Stimulated activated CD8-positive, alpha-beta memory T cell treated with anti-CD3 and anti-CD28 coated beads, Interleukin-4, amount 100 ng/mL, for 48 hours (primary cell): Measurements from ENCODE around the gene RTTN.

Experiments used
- DNase-seq: peaks from one replicate; pipeline ENCODE4 v3.0.0-alpha.2; 2020

The RTTN gene

DNA sequence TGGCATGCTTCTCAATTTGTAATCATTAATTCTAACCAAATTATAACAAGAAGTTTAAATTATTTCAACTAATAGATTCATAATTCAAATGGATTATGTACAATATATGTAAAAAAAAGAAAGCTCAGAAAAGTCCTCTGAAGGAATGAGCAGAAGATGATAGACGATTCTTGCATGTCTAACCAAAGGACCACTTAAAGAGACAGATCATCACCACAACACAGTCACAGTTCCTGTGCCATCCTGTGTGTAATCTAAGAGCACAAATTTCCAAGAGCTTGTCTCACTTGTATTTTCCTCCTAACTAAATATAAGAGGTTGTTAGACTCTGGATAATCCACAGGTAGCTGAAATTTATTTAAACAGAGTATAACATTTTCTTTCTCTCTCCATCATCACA is 135.5 kb downstream of the RTTN start:
- no peak for DNase-seq

DNA sequence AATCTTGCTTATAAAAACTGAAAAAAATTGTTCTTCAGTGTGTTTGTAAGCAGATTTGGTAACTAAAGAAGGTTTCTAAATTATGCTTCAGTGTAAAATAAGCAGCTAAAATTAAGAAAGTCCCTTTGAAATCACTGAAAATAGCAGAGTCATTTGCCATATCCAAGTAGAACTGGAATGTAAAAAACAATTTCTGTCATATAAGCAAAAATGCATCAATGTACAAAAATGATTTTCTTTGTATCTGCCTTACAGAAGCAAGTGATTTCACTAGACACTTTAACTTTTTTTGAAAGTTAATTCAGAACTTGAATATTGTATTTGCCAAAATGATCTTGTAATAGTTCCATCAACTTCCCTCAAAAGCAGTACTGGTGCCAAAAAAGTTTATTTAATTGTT is 136.1 kb downstream of the RTTN start:
- DNase-seq: no peak

DNA sequence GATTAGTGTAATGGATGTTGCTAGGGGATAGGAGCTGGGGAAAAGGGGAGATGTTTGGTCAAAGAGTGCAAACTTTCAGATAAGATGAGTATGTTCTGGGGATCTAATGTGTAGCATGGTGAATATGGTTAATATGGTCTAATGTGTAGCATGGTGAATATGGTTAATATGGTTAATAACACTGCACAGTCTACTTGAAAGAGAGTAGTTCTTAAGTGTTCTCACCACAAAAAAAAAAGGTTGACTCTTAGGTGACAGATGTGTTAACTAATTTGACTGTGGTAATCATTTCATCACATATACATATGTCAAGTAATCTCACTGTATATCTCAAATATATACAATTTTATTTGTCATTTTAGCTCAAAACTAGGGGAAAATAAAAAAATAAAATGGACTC is 136.5 kb downstream of the RTTN start:
- no peak for DNase-seq

DNA sequence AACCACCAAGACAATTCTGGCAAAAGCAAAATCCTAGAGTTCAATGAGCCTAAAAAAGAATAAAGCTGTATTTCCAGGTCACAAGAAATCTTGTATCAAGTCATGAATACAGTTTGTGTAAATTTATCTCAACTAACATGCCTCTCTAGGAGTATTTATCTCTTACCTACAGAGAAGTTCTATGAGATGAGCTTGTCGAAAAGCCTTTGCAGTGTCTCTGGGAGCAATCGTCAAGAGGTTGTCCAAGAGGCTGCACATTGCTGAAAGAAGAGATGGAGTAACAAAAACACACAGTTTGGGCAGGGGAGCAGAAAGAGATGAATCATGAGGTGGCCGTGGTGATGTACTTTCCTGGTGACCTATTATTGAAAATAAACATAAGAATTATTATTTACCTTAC is 145.8 kb downstream of the RTTN start:
- no peak for DNase-seq

DNA sequence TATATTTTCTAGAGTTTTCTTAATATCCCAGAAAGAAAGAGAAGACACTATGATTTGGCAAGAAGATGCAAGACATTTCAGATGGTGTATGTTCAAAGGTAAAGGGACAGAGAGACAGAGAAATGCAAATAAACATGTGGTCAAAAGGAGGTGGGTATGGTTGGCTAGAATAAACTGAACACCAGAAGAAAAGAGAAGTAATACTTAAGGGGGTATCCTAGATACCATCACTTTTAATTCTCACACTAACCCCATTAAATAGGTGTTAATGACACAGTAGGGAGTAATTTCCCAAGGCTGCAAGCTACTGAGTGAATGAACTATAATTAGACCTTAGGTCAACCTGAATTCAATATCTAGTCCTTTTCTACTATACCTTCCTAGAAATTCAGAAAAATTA is 146.6 kb downstream of the RTTN start:
- DNase-seq: no peak

DNA sequence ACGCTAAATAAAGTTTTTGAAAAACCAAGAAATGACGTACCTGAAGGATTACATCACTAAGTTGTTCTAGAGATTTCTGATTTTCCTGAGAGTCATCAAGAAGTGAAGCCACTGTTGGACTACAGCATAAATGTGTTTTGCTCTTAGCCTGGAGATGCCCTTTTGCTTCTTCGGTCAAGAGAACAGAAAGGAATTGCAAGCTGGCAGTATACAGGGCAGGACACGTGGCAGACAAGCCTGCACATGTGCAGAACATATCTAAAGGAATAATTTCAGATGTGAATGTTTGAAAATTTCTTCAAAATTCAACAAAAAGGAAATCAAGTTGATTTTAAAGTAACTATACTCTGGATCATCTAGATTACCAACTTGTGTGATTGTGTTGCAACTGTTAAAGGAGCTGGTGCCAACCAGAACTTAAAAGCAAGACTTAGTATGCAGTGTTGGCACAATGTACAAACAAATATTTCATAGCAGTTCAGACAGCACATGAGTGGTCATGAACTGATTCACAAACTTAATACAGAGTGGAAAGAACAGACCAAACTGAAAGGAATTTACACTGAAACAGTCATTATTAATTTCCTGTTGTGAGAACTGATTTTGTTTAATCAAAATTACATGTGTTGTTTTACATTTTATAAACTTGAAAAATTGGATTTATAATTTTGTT is 157.4 kb downstream of the RTTN start:
- no peak for DNase-seq

DNA sequence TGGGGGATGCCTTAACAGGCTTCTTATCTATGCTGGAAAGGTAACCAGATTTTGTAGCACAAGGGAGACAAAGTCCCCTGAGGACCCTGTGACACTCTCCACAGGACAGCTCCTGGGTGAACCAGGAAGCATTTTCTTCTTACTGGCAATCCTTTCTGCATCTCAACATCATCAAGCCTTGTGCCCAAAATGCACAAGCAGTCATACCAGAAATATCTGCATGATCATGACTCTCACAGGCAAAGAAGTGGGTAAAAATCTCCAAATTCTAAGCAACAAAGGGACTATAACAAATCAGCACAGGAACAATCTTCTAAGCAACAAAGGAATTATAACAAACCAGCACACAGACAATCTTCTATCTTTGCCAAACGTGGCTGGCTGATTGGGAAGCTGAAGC is 158.7 kb downstream of the RTTN start:
- no peak for DNase-seq

DNA sequence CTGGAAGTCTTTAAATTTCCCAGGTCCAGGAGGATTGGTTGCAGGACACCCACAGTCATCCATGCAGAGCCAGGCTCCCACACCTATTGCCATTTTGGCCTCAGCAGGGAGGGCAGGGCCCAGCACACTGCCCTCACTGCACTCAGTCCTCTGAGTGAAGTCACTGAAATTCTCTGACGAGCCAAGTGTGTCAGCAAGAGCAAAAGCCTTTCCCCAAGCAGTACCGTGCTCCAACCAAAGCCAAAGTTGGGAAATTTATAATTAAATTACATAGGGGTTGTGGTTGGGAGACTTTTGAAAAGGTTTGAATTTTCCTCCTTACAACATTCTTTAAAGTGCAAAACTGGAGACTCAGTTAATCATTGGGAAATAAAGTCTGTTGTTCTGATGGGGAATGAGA is 159.3 kb downstream of the RTTN start:
- no peak for DNase-seq

DNA sequence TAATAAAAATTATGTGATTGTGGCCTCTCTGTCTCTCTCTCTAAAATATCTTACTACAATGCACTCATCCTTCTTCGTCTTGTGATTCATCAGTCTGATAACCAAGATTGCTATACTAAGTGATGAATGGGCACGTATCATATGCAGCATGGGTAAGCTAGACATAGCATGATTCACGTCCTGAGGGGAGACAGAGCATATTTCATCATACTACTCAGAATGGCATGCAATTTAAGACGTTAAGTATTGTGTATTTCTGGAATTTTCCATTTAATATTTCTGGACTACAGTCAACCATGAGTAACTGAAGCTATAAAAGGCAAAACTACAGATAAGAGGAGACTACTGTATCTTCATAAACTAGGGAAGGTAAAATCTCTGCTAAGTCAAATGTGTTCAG is 160.9 kb downstream of the RTTN start:
- no peak for DNase-seq

DNA sequence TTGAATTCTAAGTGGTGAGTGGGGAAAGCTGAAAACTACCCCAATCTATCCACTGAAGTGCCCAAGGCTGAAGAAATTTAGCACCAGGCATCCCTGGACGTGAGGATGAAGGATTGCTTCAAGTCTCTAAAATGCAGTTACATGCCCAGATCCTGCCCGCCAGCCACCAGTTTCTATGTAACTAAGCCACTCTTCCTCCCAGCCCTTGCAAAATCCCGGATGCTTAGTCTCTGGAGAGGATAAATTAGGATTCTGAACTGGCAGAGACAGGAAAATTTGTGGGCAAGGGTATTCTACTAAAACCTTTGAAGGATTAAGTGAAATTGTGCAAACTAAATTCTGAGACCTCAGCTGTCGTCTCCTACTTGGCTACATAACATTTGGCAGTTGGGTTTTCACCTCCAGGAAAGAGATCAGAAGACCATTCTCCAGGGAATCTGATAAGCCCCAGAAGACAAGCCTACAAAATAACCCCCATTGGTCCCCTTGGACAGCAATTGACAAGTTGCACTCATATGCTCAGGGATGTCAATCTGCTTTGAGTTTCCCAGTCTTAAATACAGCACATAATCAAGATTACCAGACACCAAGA is 163.9 kb downstream of the RTTN start:
- DNase-seq: no peak

DNA sequence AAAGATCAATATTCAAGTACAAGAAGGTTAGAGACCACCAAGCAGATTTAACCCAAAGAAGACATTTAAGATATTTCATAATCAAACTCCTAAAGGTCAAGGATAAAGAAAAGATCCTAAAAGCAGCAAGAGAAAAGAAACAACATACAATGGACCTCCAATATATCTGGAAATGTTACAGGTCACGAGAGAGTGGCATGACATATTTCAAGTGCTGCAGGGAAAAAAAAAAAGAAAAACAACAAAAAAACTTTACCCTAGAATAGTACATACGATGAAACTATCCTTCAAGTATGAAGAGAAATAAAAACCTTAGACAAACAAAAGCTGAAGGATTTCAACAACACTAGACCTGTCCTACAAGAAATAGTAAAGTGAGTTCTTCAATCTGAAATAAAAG is 166.3 kb downstream of the RTTN start:
- no peak for DNase-seq

DNA sequence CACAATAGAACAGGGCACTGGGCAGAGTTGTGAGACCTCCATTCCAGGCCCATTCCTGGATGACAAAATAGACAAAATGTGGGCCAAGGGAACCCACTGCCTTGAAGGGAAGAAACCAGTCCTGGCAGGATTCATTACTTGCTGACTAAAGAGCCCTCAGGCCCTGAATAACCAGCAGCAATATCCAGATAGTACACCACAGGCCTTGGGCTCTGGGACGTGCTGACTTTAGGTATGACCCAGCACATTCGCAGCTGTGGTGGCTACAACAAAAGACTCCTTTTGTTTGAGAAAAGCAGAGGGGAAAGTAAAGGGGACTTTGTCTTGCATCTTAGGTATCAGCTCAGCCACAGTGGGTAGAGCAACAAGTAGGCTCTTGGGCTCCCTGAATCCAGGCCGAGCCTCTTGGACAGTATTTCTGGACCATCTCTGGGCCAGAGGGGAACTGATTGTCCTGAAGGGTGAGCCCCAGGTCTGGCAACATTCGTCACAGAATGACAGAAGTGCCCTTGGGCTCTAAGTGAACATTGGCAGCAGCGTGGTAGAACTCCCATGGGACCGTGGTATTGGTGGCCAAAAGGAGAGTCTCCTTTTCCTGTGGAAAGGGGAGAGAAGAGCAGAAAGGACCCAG is 167.9 kb downstream of the RTTN start:
- DNase-seq: no peak

DNA sequence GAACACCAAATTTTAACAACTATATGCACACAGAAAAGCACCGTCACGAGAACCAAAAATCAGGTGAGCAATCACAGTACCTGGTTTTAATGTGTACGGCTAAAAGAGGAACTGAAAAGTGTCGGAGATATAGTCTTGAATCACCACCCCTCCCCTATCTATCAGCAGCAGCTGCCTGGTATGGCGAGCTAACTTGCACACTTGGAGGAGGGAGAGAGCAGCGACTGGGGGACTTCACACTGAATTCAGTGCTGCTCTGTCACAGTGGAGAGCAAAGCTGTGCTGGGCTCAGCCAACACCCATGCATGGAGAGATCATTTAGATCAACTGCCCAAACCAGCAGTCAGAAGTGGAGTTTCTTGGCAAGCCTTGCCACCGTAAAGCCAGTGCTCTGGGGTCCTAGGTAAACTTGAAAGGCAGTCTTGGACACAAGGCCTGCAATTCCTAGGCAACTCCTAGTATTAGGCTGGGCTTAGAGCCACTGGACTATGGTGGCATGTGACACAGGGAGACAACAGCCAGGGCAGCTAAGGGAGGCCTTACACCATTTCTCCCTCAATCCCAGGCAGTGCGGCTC is 168.6 kb downstream of the RTTN start:
- DNase-seq: no peak

DNA sequence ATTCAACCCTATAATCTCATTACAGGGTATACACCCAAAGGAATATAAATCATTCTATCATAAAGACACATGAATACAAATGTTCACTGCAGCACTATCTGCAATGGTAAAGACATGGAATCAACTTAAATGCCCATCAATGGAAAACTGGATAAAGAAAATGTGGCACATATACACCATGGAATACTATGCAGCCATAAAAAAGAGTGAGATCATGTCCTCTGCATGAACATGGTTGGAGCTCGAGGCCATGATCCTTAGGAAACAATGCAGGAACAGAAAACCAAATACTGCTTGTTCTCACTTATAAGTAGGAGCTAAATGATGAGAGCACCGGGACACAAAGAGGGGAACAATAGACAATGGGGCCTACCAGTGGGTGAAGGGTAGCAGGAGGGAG is 169.3 kb downstream of the RTTN start:
- no peak for DNase-seq

DNA sequence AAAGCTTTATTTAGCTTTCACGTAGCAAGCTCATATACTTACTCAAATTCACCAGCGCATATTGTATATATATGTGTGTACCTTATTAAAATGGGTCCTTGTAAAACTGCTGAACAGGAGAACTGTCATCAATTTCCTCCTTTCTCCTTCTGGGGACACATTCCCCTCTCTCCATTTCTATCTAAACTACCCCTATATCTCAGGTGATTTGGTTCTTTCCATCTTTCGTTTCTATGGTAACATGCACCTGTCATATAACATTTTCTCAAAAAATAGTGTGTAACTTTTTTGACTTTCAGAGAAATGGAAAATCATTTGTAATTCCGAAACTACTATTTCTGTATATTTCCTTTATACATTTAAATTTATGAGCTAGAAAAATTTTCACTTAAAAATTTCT is 174.3 kb downstream of the RTTN start:
- no peak for DNase-seq

DNA sequence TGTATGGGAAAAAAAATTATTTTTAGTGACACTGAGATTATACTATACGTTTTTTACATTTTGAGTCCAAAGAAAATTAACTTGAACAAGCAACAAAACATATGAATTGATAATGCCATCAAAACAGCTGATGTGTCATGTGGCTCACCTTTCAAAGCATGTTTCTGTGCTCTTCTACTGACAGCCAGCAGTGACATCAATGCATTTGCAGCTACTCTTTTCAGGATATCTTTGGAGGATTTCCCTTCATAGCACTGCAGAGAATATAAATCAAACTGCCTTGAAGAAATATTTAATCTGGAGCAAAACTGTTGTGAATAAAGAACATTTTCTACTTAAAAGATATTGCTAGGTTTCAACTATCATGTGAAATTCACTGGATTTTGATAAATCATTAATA is 174.8 kb downstream of the RTTN start:
- no peak for DNase-seq

DNA sequence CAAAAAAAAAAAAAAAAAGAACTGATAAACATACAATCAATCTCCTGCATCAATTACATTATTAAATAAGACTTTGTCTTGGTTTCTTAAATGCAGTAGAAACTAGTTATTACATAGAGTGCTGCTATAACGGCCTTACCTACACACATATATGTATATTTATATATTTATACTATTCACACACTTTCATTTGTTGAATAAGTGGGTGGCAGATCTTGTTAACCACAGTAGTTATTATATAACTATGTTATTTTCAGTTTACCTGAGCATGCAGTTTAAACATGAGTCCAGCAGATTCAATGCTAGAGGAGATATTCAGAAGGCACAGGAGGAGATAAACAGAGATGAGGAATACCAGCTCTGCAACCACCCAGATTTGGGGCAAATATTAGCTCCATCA is 176.3 kb downstream of the RTTN start:
- DNase-seq: no peak

DNA sequence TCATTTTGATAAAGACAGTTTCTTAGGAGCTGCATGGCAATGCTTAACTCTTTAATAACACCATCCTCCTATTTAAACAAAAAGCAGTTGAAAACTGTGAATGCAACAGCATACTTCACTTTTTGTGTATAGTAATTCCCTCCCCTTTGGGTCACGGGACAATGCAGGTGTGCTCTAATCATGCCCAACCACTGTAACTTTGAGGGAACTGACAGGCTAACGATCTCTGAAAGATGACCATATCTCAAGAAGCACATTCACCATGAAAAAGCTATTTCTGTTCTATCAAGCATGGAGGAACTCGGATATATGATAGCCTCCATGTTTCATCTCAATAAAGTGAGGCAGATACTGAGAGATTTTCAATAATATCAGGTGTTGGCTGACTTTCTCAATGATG is 176.8 kb downstream of the RTTN start:
- no peak for DNase-seq

DNA sequence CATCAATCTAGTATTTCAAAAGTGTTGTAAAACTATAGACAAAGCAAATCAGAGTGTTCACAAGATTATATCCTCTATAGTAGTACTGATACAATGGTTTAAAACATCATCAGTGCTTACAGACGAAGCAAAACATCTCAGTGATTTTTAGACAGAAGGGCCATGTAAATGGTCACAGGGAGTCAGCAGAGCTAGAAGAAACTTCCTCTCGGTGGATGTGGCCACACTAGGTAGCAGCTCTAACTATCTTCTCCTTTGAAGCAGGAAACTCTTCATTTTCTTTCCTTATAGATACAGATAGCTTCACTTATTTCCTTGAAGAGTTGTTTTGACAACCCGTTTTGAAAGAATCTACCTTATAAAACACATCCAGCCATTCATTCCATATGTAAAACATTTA is 177.4 kb downstream of the RTTN start:
- DNase-seq: no peak

DNA sequence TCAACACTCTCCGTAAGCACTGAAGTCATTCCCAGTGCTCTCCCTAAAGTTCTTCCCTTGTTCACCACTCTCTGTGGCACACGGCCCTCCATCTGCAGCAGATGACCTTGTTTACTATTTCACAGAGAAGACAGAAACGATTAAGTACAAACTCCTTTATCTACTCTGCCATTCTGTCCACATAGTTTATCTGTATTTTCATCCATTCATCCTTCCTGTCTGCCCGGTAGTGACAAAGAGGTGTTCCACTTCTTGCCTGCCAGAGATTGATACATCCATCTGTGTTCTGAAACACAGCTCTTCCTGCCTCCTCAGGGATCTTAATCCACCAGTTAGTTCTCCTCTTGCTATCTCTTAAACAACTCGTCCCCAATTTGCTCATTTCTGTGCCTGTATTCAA is 179.9 kb downstream of the RTTN start:
- no peak for DNase-seq

DNA sequence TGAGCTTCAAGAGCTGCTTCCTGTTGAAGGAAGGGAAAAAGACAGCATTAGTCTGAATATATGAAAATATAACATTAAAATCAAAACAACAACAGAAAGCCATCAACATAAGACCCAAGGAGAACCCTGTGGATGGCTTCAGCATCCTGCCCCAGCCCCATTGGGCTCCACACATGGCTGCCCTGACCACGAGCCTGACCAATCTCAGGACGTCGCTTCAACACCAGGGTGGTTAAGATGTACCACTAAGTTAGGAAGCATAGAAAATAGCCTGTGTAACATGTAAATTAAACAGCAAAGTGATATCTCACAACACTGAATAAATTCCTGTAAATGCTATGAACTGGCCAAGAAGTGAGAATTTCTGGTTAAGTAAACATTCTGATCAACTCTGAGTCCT is 180.7 kb downstream of the RTTN start:
- DNase-seq: no peak

DNA sequence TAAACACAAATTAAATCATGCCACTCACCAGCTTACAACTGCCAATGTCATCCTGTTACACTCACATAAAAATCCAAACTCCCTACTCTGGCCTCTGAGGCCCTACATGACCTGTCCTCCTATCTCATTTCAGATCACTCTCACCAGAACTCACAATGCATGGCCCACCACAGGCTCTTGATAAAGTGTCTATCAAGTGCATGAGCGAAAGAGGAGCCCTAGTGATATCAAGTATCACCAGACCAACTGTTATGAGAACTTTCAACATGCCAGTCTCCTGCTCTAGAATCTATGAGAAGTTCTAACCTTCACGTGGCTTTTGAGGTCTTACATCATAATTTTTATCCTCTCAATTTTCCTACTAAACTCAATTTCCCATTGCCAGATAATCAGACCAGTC is 181.4 kb downstream of the RTTN start:
- DNase-seq: no peak

DNA sequence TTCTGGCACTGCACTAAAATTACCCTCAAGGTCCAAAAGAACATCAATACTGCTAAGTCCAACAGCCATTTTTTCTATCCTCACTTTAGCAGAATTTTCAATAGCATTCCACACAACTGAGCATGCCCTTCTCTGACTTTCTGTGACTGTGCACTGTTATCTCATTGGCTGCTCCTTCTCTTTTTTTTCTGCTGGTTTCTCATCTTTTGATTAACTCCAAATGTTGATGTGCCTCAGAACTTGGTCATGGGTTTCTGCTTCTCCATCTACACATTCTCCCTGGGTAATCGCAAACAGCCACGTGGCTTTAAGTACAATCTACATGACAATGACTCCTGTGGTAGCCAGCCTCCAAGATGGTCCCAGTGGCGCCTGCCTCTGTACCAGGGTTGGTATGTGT is 182.9 kb downstream of the RTTN start:
- DNase-seq: no peak

DNA sequence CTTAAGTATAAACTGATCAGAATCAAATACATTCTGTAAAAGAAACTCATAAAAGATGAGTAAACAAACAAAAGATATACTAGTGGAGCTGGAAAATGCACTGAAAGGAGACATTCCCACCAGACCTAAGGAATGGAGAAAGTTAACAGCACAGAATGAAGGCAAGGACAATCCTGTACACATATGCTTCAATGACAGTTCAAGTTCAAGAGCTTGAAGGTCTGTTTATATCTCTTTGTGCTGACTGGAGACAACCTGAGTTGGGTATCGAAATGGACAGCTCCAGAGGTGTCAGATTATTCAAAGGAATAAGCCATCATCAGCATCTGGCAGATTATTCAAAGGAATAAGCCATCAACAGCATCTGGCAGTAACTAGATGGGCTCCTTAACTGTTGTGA is 184.0 kb downstream of the RTTN start:
- DNase-seq: no peak

DNA sequence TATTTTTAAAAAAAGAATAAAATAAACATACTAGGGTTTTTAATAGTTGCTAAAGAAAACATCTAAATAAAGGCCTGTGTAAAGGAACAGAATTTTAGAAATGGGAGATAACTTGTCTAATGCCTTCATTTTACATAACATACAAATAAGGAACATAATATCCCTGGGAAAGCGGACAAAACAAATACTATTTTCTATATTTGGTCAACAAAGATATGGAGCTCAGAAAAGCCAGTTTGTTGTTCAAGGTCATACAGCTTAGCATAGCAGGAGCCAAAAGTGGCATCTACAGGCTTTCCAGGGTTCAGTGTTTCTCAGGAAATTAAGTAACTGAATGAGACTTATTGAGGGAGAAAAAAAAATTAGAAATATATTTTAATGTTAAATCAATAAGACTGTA is 184.4 kb downstream of the RTTN start:
- no peak for DNase-seq
